Fibroblast of mammary gland (primary cell): Measurements from ENCODE around the gene RASSF4.
A peak's percentile ranks its signal among the peaks of the same experiment; 100 is the strongest.

ENCODE experiments used
- DNase-seq: peaks from one replicate; pipeline ENCODE4 v3.0.0-alpha.2; 2010; ENCODE audit warnings: low read depth
- H3K4me3 ChIP-seq: 2 replicates; pipeline ENCODE4 v1.5.1; 2011; ENCODE audit warnings: low read depth, mild to moderate bottlenecking, low read length, moderate library complexity; ENCODE audit not compliant: control insufficient read depth
- CTCF ChIP-seq: conservative IDR thresholded peaks from 2 replicates; pipeline ENCODE4 v1.5.1; 2011; ENCODE audit warnings: low read depth, low read length, inconsistent platforms; ENCODE audit not compliant: control insufficient read depth, insufficient read depth

Gene RASSF4

GRCh38 chr10:44976352-44977198 lies 17.0 kb downstream of the RASSF4 start:
- H3K4me3 ChIP-seq = peak overlapping the region; percentile 4
- TF ChIP-seq CTCF = no peak
- DNase-seq = no peak

GRCh38 chr10:44977287-44978212 lies 17.9 kb downstream of the RASSF4 start:
- no peak for DNase-seq
- H3K4me3 ChIP-seq = peak overlapping the region; percentile 54
- TF ChIP-seq CTCF = no peak

GRCh38 chr10:44978213-44978569 lies 18.6 kb downstream of the RASSF4 start:
- TF ChIP-seq CTCF = no peak

GRCh38 chr10:44978570-44979280 lies 19.1 kb downstream of the RASSF4 start, which contains the start of gene DEPP1:
DEPP1 (minus strand) TSS chr10:44978809; CDS start chr10:44978030, 779 bp downstream.
- DNase-seq = peak; percentile 90
- peak; percentile 9 for TF ChIP-seq CTCF
- peak within 1 kb of the TSS; percentile 54 for H3K4me3 ChIP-seq

More at GRCh38 chr10:44978213-44978569, 18.6 kb downstream of the RASSF4 start:
- peak overlapping the region; percentile 54 for H3K4me3 ChIP-seq
- DNase-seq = no peak

GRCh38 chr10:44979281-44980191 lies 19.9 kb downstream of the RASSF4 start:
- DNase-seq = no peak
- TF ChIP-seq CTCF = no peak
- H3K4me3 ChIP-seq = no peak overlapping the region
